GM18517 (cell line): Measurements from ENCODE around the gene XRCC3.

ENCODE experiments used
- ATAC-seq: cut with Tn5 transposase; IDR thresholded peaks from one replicate; pipeline ENCODE4 v1.9.1; 2021; ENCODE audit warnings: mild to moderate bottlenecking, moderate library complexity; ENCODE audit not compliant: unreplicated experiment

XRCC3 gene

DNA sequence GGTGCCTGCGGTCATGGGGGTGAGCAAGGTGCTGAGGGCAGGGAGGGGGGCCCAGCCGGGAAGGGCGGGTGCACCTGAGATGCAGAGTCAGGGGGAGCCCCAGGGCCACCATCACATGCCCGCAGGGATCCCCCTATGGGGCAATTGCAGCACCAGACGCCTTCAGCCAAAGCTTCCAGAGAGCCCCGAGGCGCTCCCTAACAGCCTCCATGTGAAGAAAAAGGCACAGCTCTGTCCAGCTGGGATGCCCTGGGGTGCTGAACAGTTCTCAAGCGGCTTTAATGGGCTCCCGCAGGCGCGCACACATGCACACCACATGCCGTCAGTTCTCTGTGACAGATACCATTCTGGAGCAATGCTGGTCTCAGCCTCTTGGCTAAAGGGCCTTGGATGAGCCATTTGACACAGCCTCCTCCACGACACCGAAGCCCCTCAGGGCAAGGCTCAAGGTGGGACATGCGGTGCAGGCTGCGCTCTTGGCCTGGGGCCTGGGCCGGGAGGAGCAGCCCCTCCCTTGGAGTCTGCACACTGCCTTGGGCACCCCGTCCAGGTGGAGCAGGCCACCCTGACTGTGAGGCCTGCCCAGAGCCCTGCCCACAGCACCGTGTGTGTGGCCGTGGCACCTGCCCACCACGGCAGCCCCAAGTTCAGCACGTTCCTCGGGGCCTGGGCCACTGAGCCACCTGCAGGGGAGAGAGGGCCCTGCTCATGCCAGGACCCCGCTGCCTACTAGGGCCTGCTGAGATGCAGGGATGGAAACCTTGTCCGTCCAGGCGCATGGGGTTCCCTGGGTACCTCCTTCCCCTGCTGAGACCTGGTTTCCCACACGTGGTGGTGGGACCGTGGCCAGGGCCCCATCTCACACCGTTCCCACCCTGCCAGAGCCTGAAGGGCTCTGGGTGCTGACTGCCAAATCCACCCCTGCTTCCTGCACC is 7.7 kb downstream of the XRCC3 start:
- no peak for ATAC-seq

- no peak for ATAC-seq
Observed at GRCh38 chr14:103706551-103707328, 8.5 kb downstream of the XRCC3 start.

- no peak for ATAC-seq
Observed at GRCh38 chr14:103705504-103706284, 9.6 kb downstream of the XRCC3 start.

GRCh38 chr14:103705118-103705503 is 10.1 kb downstream of the XRCC3 start:
- ATAC-seq = no peak

- no peak for ATAC-seq
Observed at GRCh38 chr14:103704708-103705107, 10.5 kb downstream of the XRCC3 start.

GRCh38 chr14:103703433-103704385 is 11.5 kb downstream of the XRCC3 start:
- no peak for ATAC-seq

- ATAC-seq = no peak
Observed at GRCh38 chr14:103702497-103703432, 12.5 kb downstream of the XRCC3 start.

DNA sequence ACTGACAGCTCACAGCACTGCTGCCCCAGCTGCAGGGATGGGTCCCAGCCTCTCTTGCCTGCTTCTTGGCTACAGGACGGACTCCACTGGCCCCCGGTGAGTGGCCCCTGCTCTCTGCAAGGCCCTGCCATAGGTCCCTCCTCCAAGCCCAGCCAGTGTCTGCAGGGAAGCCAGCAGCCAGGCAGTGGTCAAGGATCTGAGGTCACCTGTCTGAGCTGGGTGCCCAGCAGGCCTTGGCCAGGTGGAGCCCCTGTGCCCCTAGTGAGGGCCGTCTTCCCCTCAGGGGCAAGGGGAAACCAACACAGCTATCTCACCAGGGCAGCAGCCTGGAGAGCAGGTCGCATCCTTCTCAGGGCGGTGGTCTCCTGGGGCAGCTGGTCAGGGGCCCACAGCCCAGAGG is 13.2 kb downstream of the XRCC3 start:
- ATAC-seq = no peak

- no peak for ATAC-seq
Observed at GRCh38 chr14:103700753-103701490, 14.3 kb downstream of the XRCC3 start.

- no peak for ATAC-seq
Observed at GRCh38 chr14:103699901-103700752, 15.1 kb downstream of the XRCC3 start.

- no peak for ATAC-seq
Observed at GRCh38 chr14:103699261-103699661, 16.0 kb downstream of the XRCC3 start.

- ATAC-seq = no peak
Observed at GRCh38 chr14:103698380-103699260, 16.6 kb downstream of the XRCC3 start.

DNA sequence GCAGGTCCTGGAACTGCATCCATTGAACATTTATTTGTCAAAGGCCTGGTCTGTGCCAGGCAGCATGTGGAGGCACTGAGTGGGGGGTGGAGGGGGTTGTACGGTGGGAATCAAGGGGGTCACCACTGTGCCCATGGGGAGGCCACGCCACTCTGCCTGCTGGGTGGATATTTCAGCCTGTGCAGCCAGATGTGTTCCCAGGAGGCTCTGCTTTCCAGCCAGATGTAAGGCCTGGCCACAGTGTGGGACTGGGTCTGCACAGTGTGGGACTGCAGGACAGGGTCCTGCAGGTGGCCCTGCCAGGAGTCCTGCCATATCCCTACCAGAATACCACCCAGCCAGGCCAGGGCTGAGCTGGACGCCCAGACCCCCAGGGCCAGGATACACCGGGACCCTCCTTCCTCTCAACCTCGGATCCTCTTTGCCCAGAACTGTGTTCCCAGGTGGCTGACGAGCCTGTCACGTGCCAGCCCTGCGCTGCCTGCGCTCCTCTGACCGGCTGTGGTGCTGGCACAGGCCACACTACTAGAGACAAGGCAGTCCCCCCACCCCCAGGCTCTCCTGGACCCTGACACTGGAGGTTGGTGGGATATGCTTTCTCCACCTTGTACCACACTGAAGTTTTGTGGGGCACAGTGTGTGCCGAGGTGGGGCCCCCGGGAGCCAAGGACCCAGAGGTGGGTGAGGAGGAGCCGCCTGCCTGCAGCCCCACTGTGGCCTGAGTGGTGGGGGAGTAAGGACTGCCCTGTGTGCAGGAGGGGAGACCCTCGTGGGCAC is 17.5 kb downstream of the XRCC3 start:
- no peak for ATAC-seq

DNA sequence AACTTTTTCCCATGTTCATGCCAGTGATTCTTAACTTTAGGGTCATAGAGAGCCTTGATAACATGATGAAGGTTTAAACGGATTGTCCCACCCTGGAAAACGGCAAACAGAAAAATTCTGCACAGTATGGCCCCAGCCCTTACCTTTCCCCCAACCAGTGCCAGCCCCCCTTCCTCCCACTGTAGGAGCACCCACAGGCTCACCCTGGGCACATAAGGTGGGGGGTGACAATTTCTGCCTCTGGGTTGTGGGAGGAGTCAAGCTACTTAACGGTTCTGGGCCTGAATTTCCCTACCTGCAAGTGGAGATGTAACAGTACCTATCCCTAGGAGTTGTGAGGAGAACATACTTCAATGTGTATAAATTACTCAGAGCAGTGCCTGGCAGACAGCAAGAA is 18.0 kb downstream of the XRCC3 start:
- no peak for ATAC-seq

GRCh38 chr14:103696466-103697071 is 18.7 kb downstream of the XRCC3 start:
- ATAC-seq = no peak
